ENCODE data around the gene RGL1. TPM values are rescaled to one million over a fixed set of nuclear protein-coding genes. Genes with fewer than 3 reads are reported as not detected.
"Not testable (repeated sequence)": the region's sequence is repeated elsewhere in the genome, so short reads cannot be mapped to it uniquely, and the experiment has no call there.

The RGL1 gene
- total and polyA plus RNA-seq, 2 donors (not counting 1 experiment from before 2014, with no cell fraction given): 16.2 to 21.4 TPM

DNA sequence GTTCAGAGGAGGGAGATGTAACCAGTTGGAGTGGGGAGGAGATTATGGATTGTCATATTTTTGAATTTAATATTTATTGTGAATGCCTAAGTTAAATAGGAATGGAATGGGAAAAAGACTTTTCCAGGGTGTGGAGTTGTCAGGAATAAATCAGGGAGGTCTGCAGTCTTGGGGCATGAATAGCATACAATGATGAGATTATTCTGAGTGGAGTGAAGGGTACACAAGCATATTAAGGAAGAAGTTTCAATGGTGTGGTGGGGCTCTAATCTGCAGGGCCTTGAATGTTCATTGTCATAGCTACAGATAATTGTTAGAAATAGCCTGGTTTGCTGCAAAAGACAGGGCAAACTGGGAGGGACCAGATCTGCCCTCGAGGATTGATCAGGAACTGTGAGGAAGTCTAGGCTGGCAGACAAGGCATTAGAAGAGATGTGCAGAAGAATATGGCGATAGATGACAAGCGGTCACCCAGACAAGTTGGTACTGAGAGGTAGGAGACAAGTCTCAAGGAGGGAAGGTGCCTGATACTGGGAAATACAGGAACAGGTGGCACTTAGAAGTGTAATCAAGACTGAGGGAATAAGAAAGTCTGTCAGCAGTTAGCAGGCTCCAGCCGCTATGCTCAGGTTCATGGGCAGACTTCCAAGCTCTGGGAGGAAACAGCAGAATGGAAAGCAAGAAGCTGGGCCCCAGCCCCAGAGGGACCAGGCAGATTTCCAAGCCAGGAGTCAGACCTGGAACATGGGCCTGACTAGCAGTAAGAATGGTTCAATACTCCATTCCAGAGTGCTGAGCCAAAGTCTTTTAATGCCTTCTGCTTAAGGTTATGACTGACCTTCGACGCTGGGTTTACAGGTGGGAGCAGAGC is 20.9 kb upstream of the RGL1 start:
- no peak overlapping the region for H3K27ac ChIP-seq (ENCODE audit: insufficient read depth, low read length)
- H2AFZ ChIP-seq (ENCODE audit: low read length): no peak overlapping the region
- no peak overlapping the region for H3K4me3 ChIP-seq (replicated peaks in 1 of 4; ENCODE audit: control extremely low read depth in 1 of 4, insufficient read depth in 1 of 4, low read depth in 3 of 4, low read length in 4 of 4)
- no peaks in the 10 kb centered on the region for H4K20me1 ChIP-seq (ENCODE audit: control insufficient read depth, extremely low read depth, insufficient read depth, low read length)
- peak; percentile 85 to 92 for DNase-seq (ENCODE audit: low read depth in 2 of 2)
- TF ChIP-seq, protein P1, sequence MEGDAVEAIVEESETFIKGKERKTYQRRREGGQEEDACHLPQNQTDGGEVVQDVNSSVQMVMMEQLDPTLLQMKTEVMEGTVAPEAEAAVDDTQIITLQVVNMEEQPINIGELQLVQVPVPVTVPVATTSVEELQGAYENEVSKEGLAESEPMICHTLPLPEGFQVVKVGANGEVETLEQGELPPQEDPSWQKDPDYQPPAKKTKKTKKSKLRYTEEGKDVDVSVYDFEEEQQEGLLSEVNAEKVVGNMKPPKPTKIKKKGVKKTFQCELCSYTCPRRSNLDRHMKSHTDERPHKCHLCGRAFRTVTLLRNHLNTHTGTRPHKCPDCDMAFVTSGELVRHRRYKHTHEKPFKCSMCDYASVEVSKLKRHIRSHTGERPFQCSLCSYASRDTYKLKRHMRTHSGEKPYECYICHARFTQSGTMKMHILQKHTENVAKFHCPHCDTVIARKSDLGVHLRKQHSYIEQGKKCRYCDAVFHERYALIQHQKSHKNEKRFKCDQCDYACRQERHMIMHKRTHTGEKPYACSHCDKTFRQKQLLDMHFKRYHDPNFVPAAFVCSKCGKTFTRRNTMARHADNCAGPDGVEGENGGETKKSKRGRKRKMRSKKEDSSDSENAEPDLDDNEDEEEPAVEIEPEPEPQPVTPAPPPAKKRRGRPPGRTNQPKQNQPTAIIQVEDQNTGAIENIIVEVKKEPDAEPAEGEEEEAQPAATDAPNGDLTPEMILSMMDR (conservative IDR thresholded peaks at IDR 0.05 in 1 of 2, IDR thresholded peaks at IDR 0.05 in 1 of 2; ENCODE audit: low read depth in 1 of 2, low read length in 2 of 2): no peak
- TF ChIP-seq EZH2 (IDR thresholded peaks at IDR 0.05; ENCODE audit: low read length, missing control alignments): no peak
- H3K79me2 ChIP-seq (ENCODE audit: control insufficient read depth, insufficient read depth, low read length): no peaks in the 10 kb centered on the region
- no peaks in the 10 kb centered on the region for H3K27me3 ChIP-seq (ENCODE audit: control insufficient read depth, insufficient read depth, low read length)
- H3K4me2 ChIP-seq (ENCODE audit: extremely low read depth, insufficient read depth, low read length): no peak overlapping the region
- H3K36me3 ChIP-seq (ENCODE audit: control insufficient read depth, insufficient read depth, low read length): no peaks in the 10 kb centered on the region
- H3K9me3 ChIP-seq (ENCODE audit: control insufficient read depth, insufficient read depth, low read depth, low read length): no peaks in the 10 kb centered on the region
- H3K4me1 ChIP-seq (ENCODE audit: control insufficient read depth, extremely low read depth, insufficient read depth, low read length): peaks cover 5% of the 10 kb centered on the region
- no peak overlapping the region for H3K9ac ChIP-seq (ENCODE audit: insufficient read depth, low read length)

DNA sequence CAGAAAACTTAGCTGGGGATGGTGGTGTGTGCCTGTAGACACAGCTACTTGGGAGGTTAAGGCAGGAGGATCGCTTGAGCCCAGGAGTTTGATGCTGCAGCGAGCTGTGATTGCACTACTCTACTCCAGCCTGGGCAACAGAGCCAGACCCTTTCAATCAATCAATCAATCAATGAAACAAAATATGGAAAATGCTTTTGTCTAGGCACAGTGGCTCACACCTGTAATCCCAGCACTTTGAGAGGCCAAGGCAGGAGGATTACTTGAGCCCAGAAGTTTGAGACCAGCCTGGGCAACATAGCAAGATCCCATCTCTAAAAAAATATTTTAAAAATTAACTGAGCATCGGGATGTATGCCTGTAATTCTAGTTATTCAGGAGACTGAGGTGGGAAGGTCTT is 19.0 kb upstream of the RGL1 start:
- H2AFZ ChIP-seq (ENCODE audit: low read length); H3K4me1 ChIP-seq (ENCODE audit: control insufficient read depth, extremely low read depth, insufficient read depth, low read length); H3K79me2 ChIP-seq (ENCODE audit: control insufficient read depth, insufficient read depth, low read length); H3K36me3 ChIP-seq (ENCODE audit: control insufficient read depth, insufficient read depth, low read length); H3K9ac ChIP-seq (ENCODE audit: insufficient read depth, low read length); H3K4me2 ChIP-seq (ENCODE audit: extremely low read depth, insufficient read depth, low read length); H3K4me3 ChIP-seq (replicated peaks in 1 of 4; ENCODE audit: control extremely low read depth in 1 of 4, insufficient read depth in 1 of 4, low read depth in 3 of 4, low read length in 4 of 4); H3K9me3 ChIP-seq (ENCODE audit: control insufficient read depth, insufficient read depth, low read depth, low read length); H3K27ac ChIP-seq (ENCODE audit: insufficient read depth, low read length); H3K27me3 ChIP-seq (ENCODE audit: control insufficient read depth, insufficient read depth, low read length); DNase-seq (ENCODE audit: low read depth in 2 of 2); H4K20me1 ChIP-seq (ENCODE audit: control insufficient read depth, extremely low read depth, insufficient read depth, low read length): not testable (repeated sequence)

DNA sequence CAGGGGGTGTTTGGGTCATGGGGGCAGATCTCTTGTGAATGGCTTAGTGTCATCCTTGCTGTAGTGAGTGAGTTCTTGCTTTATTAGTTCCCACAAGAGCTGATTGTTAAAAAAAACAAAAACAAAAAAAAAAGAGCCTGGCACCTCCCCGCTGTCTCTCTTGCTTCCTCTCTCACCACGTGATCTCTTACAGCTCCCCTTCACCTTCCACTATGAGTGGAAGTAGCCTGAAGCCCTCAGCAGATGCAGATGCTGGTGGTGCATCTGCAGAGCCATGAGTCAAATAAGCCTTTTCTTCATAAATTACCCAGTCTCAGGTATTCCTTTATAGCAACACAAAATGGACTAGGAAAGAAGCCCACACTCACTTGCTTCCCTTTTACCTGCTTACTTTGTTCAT is 17.2 kb upstream of the RGL1 start:
- no peaks in the 10 kb centered on the region for H3K9me3 ChIP-seq (ENCODE audit: control insufficient read depth, insufficient read depth, low read depth, low read length)
- no peak overlapping the region for H3K27ac ChIP-seq (ENCODE audit: insufficient read depth, low read length)
- no peaks in the 10 kb centered on the region for H3K36me3 ChIP-seq (ENCODE audit: control insufficient read depth, insufficient read depth, low read length)
- no peak for DNase-seq (ENCODE audit: low read depth in 2 of 2)
- no peak overlapping the region for H3K9ac ChIP-seq (ENCODE audit: insufficient read depth, low read length)
- H2AFZ ChIP-seq (ENCODE audit: low read length): no peak overlapping the region
- no peak for TF ChIP-seq EZH2 (IDR thresholded peaks at IDR 0.05; ENCODE audit: low read length, missing control alignments)
- TF ChIP-seq, protein P1 (conservative IDR thresholded peaks at IDR 0.05 in 1 of 2, IDR thresholded peaks at IDR 0.05 in 1 of 2; ENCODE audit: low read depth in 1 of 2, low read length in 2 of 2): no peak
- H4K20me1 ChIP-seq (ENCODE audit: control insufficient read depth, extremely low read depth, insufficient read depth, low read length): no peaks in the 10 kb centered on the region
- H3K4me2 ChIP-seq (ENCODE audit: extremely low read depth, insufficient read depth, low read length): no peak overlapping the region
- no peaks in the 10 kb centered on the region for H3K27me3 ChIP-seq (ENCODE audit: control insufficient read depth, insufficient read depth, low read length)
- H3K4me3 ChIP-seq (replicated peaks in 1 of 4; ENCODE audit: control extremely low read depth in 1 of 4, insufficient read depth in 1 of 4, low read depth in 3 of 4, low read length in 4 of 4): no peak overlapping the region
- H3K79me2 ChIP-seq (ENCODE audit: control insufficient read depth, insufficient read depth, low read length): no peaks in the 10 kb centered on the region
- H3K4me1 ChIP-seq (ENCODE audit: control insufficient read depth, extremely low read depth, insufficient read depth, low read length): peaks cover 5% of the 10 kb centered on the region
